Activated naive CD8-positive, alpha-beta T cell treated with anti-CD3 and anti-CD28 coated beads, Interleukin-2, amount 50 U/mL, for 24 hours (primary cell): ENCODE results near the gene SERPINA1.
"Not testable (repeated sequence)": the region's sequence is repeated elsewhere in the genome, so short reads cannot be mapped to it uniquely, and the experiment has no call there.

ENCODE experiments used
- ATAC-seq: fragments of 150-1000 bp; cut with Tn5 transposase; one replicate; pipeline ENCODE4 v1.10.0; 2021
- DNase-seq: peaks from one replicate; pipeline ENCODE4 v3.0.0; 2021
- H3K27ac Mint-ChIP-seq: one replicate; pipeline ENCODE4 v1.8.0; 2021; ENCODE audit warnings: mild to moderate bottlenecking, mixed read lengths
- H3K27me3 Mint-ChIP-seq: one replicate; pipeline ENCODE4 v1.8.0; 2021; ENCODE audit warnings: mixed read lengths
- H3K36me3 Mint-ChIP-seq: one replicate; pipeline ENCODE4 v1.8.0; 2021; ENCODE audit warnings: low read depth, mixed read lengths
- H3K4me1 Mint-ChIP-seq: one replicate; pipeline ENCODE4 v1.8.0; 2021; ENCODE audit warnings: mixed read lengths
- H3K4me3 Mint-ChIP-seq: one replicate; pipeline ENCODE4 v1.8.0; 2021; ENCODE audit warnings: mild to moderate bottlenecking, moderate library complexity, mixed read lengths
- H3K9me3 Mint-ChIP-seq: one replicate; pipeline ENCODE4 v1.8.0; 2021; ENCODE audit warnings: mixed read lengths

SERPINA1 gene

DNA sequence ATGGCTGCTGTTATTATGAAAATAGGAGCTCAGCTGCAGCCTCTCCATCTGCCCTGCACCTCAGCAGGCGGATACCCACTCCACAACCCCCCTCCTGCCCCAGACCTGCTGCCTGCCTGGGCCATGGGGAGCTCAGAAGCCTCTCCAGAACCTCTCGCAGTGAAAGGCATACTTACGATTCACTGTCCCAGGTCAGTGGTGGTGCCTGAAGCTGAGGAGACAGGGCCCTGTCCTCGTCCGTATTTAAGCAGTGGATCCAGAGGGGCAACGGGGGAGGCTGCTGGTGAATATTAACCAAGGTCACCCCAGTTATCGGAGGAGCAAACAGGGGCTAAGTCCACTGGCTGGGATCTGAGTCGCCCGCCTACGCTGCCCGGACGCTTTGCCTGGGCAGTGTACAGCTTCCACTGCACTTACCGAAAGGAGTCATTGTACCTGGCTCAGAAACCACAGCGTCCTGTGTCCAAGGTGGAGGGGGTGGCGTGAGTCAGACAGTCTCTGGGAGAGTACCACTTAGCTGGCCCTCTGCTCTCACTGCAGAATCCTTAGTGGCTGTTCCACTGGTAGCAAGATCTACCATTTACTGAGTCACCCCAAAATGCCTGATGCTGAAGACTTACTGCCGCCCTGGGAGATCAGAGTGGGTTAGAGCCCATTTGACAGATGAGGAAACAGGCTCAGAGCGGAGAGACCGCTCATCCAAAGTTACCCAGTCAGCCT, at the start of gene SERPINA1:
Gene SERPINA1, minus strand, starts transcription at position 219 of the 720 bp plus-strand sequence. CDS start 5,365 bp downstream, outside the sequence.
- Mint-ChIP-seq H3K4me1 (peaks cover 27% of the 10 kb centered on the region), H3K4me3 (no peak within 1 kb of the TSS), H3K27me3 (peaks cover 2% of the 10 kb centered on the region), H3K36me3 (no peaks in the 10 kb centered on the region), H3K9me3 (no peaks in the 10 kb centered on the region), H3K27ac (no peak within 1 kb of the TSS)
- ATAC-seq (no peak), DNase-seq (no peak)

DNA sequence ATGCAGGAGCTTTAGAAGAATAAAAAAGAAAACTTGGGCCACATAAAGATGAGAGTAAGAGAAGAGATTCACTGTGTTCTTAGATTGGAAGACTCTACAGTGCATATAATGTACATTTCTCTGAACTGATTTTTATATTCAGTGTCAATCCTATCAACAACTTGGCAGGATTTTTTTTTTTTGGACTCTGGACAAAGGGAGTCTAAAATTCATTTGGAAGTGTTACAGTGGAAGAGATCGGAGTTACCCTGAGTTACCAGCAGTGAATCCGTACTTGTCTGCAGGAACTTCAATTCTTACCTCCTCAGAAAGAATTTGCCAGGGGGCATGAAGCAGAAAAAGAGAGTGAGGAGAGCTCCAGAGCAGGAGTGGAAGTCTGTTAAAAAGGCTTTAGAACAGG, 40.2 kb upstream of the SERPINA1 start:
- ATAC-seq, result no peak
- H3K27me3 Mint-ChIP-seq, result peaks cover 9% of the 10 kb centered on the region
- H3K4me1 Mint-ChIP-seq, result no peaks in the 10 kb centered on the region
- no peaks in the 10 kb centered on the region for H3K36me3 Mint-ChIP-seq
- H3K4me3 Mint-ChIP-seq, result no peak overlapping the region
- no peaks in the 10 kb centered on the region for H3K9me3 Mint-ChIP-seq
- no peak for DNase-seq
- H3K27ac Mint-ChIP-seq, result no peak overlapping the region

GRCh38 chr14:94427016-94427613, 38.7 kb upstream of the SERPINA1 start:
- no peak overlapping the region for H3K27ac Mint-ChIP-seq
- DNase-seq (no peak), ATAC-seq (no peak)
- no peaks in the 10 kb centered on the region for H3K36me3 Mint-ChIP-seq
- peaks cover 2% of the 10 kb centered on the region for H3K4me1 Mint-ChIP-seq
- peaks cover 19% of the 10 kb centered on the region for H3K27me3 Mint-ChIP-seq
- H3K9me3 Mint-ChIP-seq, result no peaks in the 10 kb centered on the region
- H3K4me3 Mint-ChIP-seq, result no peak overlapping the region

- Mint-ChIP-seq H3K4me3 (no peak overlapping the region), H3K36me3 (no peaks in the 10 kb centered on the region), H3K9me3 (no peaks in the 10 kb centered on the region), H3K27ac (no peak overlapping the region), H3K27me3 (peaks cover 21% of the 10 kb centered on the region), H3K4me1 (peaks cover 2% of the 10 kb centered on the region)
- no peak for DNase-seq
- no peak for ATAC-seq
These were observed 38.1 kb upstream of the SERPINA1 start for GRCh38 chr14:94426526-94426925.

- Mint-ChIP-seq H3K27me3 (peaks cover 29% of the 10 kb centered on the region), H3K36me3 (no peaks in the 10 kb centered on the region), H3K4me1 (peaks cover 2% of the 10 kb centered on the region), H3K27ac (no peak overlapping the region), H3K4me3 (no peak overlapping the region), H3K9me3 (no peaks in the 10 kb centered on the region)
- ATAC-seq, result no peak
- DNase-seq, result no peak
These were observed 36.0 kb upstream of the SERPINA1 start for GRCh38 chr14:94424371-94424770.

- Mint-ChIP-seq H3K9me3 (peaks cover 1% of the 10 kb centered on the region), H3K4me3 (no peak overlapping the region), H3K27me3 (peaks cover 29% of the 10 kb centered on the region), H3K4me1 (peaks cover 2% of the 10 kb centered on the region), H3K27ac (no peak overlapping the region), H3K36me3 (no peaks in the 10 kb centered on the region)
- DNase-seq (peak; percentile 55), ATAC-seq (no peak)
These were observed 35.2 kb upstream of the SERPINA1 start for GRCh38 chr14:94423453-94424056.

- ATAC-seq (no peak), DNase-seq (no peak)
- Mint-ChIP-seq H3K9me3 (peaks cover 9% of the 10 kb centered on the region), H3K27ac (no peak overlapping the region), H3K4me1 (peaks cover 2% of the 10 kb centered on the region), H3K4me3 (no peak overlapping the region), H3K27me3 (peaks cover 29% of the 10 kb centered on the region), H3K36me3 (no peaks in the 10 kb centered on the region)
These were observed 32.9 kb upstream of the SERPINA1 start for GRCh38 chr14:94421316-94421715.

GRCh38 chr14:94417497-94418205, 29.2 kb upstream of the SERPINA1 start:
- not testable (repeated sequence) for H3K36me3 Mint-ChIP-seq, H3K27ac Mint-ChIP-seq, H3K4me3 Mint-ChIP-seq, H3K4me1 Mint-ChIP-seq, DNase-seq, ATAC-seq
- Mint-ChIP-seq H3K9me3 (peaks cover 13% of the 10 kb centered on the region), H3K27me3 (peaks cover 17% of the 10 kb centered on the region)

DNA sequence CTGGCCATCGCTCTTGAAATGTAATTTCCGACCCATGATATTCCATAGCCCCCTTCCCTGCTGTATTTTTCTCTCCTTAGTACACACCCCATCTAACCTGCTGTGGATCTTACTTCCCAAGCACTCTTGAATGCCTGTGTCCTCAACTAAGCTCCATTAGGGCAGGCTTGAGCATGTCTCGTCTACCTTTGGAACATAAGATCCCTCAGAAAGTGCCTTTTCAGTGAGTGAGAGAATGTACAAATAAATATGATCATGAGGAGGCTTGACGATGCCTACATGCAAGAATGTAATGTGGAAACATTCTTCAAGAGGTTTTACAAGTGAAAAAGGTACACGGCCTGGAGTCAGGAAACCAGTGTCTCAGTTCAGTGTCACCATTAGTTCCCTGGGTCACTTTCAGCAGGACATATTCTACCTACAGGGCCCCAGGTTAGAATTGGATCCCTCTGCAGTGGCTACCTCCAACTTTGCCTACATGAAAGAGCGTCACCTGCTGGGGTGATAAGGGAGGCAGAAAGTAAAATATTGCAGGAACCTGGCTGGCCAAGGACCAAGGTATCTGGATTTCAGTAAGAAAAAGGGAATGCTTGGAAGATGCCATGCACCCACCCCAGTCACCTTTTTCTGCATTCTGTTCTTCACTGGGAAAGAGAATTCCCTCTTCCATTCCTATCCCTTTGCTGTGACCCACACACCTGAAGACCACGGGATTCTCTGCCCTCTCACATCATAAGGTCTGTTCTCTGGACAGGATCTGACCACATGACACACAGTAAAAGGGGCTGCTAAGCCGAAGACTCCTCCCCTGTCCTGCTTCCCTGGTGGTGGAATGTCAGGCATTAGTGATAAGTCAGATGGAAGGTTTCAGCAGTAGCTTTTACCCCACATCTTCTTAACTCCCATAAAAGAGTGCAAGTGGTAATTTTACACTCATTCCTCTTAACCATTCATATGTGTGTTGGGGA, 24.6 kb upstream of the SERPINA1 start:
- Mint-ChIP-seq H3K4me1 (no peaks in the 10 kb centered on the region), H3K27me3 (peaks cover 7% of the 10 kb centered on the region), H3K36me3 (no peaks in the 10 kb centered on the region), H3K27ac (no peak overlapping the region), H3K9me3 (peaks cover 16% of the 10 kb centered on the region), H3K4me3 (no peak overlapping the region)
- no peak for ATAC-seq
- DNase-seq, result no peak

DNA sequence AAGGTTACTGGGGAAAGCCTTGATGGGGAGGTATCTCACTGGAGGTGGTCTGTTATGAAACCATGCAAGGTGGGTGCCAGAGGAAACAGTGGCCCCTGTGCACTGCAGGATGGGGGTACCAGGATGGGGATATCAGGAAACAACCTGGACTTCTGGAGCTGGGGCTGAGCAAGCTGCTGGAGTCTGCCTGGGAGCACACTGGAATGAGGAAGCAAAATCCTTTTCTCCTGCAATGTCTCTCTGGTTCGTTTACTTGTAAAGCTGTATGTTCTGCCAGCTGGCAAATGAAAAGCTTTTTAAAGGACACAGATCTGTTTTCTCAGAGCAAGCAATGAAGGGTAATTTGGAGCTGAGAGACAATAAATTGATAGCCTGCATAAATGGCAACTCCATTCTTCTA, 23.2 kb upstream of the SERPINA1 start:
- Mint-ChIP-seq H3K4me3 (no peak overlapping the region), H3K9me3 (peaks cover 19% of the 10 kb centered on the region), H3K36me3 (no peaks in the 10 kb centered on the region), H3K4me1 (no peaks in the 10 kb centered on the region), H3K27me3 (peaks cover 7% of the 10 kb centered on the region), H3K27ac (no peak overlapping the region)
- no peak for ATAC-seq
- DNase-seq, result no peak

GRCh38 chr14:94409430-94409829, 21.0 kb upstream of the SERPINA1 start:
- not testable (repeated sequence) for H3K27me3 Mint-ChIP-seq, DNase-seq, H3K4me1 Mint-ChIP-seq, ATAC-seq, H3K27ac Mint-ChIP-seq, H3K4me3 Mint-ChIP-seq, H3K36me3 Mint-ChIP-seq
- peaks cover 23% of the 10 kb centered on the region for H3K9me3 Mint-ChIP-seq

- Mint-ChIP-seq H3K27ac (no peak overlapping the region), H3K9me3 (peaks cover 23% of the 10 kb centered on the region), H3K36me3 (no peaks in the 10 kb centered on the region), H3K4me1 (no peaks in the 10 kb centered on the region), H3K4me3 (no peak overlapping the region), H3K27me3 (peaks cover 7% of the 10 kb centered on the region)
- DNase-seq (no peak), ATAC-seq (no peak)
These were observed 20.2 kb upstream of the SERPINA1 start for GRCh38 chr14:94408546-94409095.

DNA sequence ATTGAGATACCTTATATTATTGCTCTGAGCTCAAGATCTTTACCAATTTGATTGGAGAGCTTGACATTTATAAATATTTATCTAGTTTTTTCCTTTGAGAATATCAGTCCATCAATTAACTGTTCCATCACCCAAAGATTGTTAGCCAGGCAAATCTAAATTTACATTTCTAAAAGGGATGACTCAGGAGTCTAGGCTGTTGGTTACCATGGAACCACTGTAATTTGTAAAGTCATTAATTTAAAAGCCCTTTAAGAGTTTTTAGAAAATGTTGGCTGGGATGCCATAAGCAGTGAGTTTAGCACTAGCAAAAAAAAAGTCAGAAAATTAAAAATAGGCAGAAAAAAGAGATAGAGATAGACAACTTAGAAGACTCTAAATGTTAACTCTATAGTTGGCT, 19.5 kb upstream of the SERPINA1 start:
- Mint-ChIP-seq H3K27me3 (peaks cover 7% of the 10 kb centered on the region), H3K9me3 (peaks cover 23% of the 10 kb centered on the region), H3K4me3 (no peak overlapping the region), H3K4me1 (no peaks in the 10 kb centered on the region), H3K36me3 (no peaks in the 10 kb centered on the region), H3K27ac (no peak overlapping the region)
- no peak for DNase-seq
- no peak for ATAC-seq

DNA sequence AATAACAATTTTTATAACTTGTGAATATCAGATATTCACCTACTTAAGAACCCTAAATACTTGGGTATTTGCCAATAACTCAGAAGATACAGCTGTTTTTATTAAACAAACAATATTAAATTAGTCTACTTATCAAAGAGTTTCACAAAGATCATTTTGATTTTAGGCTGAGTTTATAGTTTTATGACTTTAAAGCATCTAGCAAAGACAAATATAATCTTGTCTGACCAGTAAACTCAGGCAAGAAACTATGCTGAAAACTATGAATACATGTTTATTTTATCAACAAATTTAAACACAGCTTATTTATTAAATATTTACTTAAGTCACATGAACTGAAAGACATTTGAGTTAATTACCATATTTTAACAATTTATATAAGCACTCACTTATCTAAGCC, 18.5 kb upstream of the SERPINA1 start:
- H3K4me1 Mint-ChIP-seq, result no peaks in the 10 kb centered on the region
- H3K4me3 Mint-ChIP-seq, result no peak overlapping the region
- H3K27me3 Mint-ChIP-seq, result peaks cover 2% of the 10 kb centered on the region
- H3K9me3 Mint-ChIP-seq, result peaks cover 23% of the 10 kb centered on the region
- ATAC-seq (no peak), DNase-seq (no peak)
- no peaks in the 10 kb centered on the region for H3K36me3 Mint-ChIP-seq
- H3K27ac Mint-ChIP-seq, result no peak overlapping the region
